ENCODE data around the gene DNASE2.

- TF ChIP-seq CTCF (conservative IDR thresholded peaks at IDR 0.05; ENCODE audit: low read depth, low read length) = no peak
- no peak for TF ChIP-seq EZH2 (IDR thresholded peaks at IDR 0.05; ENCODE audit: borderline replicate concordance, low read depth, low read length, poor library complexity, severe bottlenecking)
Observed at GRCh38 chr19:12843328-12843727, 37.9 kb downstream of the DNASE2 start.

Measured in A673 (cell line).